Mammary epithelial cell (primary cell): ENCODE data around the gene HAPLN2.

Source experiments
- CTCF ChIP-seq, 2 donors: IDR thresholded peaks in 1 of 2; conservative IDR thresholded peaks in 1 of 2; 2 replicates each; pipeline ENCODE4 v1.5.1; 2011 to 2012; ENCODE audit warnings: inconsistent platforms in 2 of 2, low read length in 2 of 2, mild to moderate bottlenecking in 2 of 2, control low read depth in 1 of 2, low read depth in 1 of 2; ENCODE audit not compliant: insufficient read depth in 1 of 2; ENCODE audit errors: extremely low read depth in 1 of 2
- EZH2 ChIP-seq: IDR thresholded peaks from 2 replicates; pipeline ENCODE4 v1.6.1; 2012; ENCODE audit warnings: low read length, inconsistent platforms, borderline replicate concordance

- TF ChIP-seq CTCF (conservative IDR thresholded peaks at IDR 0.05 in 1 of 2, IDR thresholded peaks at IDR 0.05 in 1 of 2; ENCODE audit: extremely low read depth in 1 of 2, insufficient read depth in 1 of 2, low read depth in 1 of 2, low read length in 2 of 2) = no peak
- no peak for TF ChIP-seq EZH2
These were observed 50.6 kb downstream of the HAPLN2 start for GRCh38 chr1:156669794-156670193.
